Liver (tissue), 9 donors: ENCODE measurements around the gene DOK6. TPM values are rescaled to one million over a fixed set of nuclear protein-coding genes. Genes with fewer than 3 reads are reported as not detected.

ENCODE experiments used
- DNase-seq: peaks from one replicate; pipeline ENCODE4 v3.0.0-alpha.2; 2017; ENCODE audit warnings: low spot score
- H3K27ac ChIP-seq, 2 donors: one replicate each; pipeline ENCODE4 v1.7.0; 2013; ENCODE audit warnings: inconsistent platforms in 2 of 2, low read length in 2 of 2, control low read depth in 1 of 2, low read depth in 1 of 2, mild to moderate bottlenecking in 1 of 2
- H3K27me3 ChIP-seq, 4 donors: one replicate each; pipeline versions ENCODE4 v1.6.1 to v1.7.0; 2013; ENCODE audit warnings: low read length in 3 of 4, inconsistent platforms in 1 of 4, mild to moderate bottlenecking in 1 of 4, moderate library complexity in 1 of 4; ENCODE audit not compliant: control insufficient read depth in 4 of 4, insufficient read depth in 4 of 4
- H3K36me3 ChIP-seq, 4 donors: one replicate each; pipeline versions ENCODE4 v1.6.1 to v1.7.0; 2013; ENCODE audit warnings: low read length in 3 of 4, mild to moderate bottlenecking in 3 of 4, low read depth in 1 of 4, moderate library complexity in 1 of 4; ENCODE audit not compliant: control insufficient read depth in 4 of 4, insufficient read depth in 3 of 4
- H3K4me1 ChIP-seq, 4 donors: one replicate each; pipeline versions ENCODE4 v1.6.1 to v1.7.0; 2013; ENCODE audit warnings: low read length in 3 of 4, mild to moderate bottlenecking in 3 of 4, moderate library complexity in 1 of 4; ENCODE audit not compliant: control insufficient read depth in 4 of 4, insufficient read depth in 4 of 4
- H3K4me3 ChIP-seq, 3 donors: one replicate each; pipeline versions ENCODE4 v1.6.1 to v1.7.0; 2013; ENCODE audit warnings: low read length in 3 of 3, control low read depth in 1 of 3, low read depth in 1 of 3, mild to moderate bottlenecking in 1 of 3
- H3K9ac ChIP-seq, 2 donors: one replicate each; pipeline ENCODE4 v1.7.0; 2013; ENCODE audit warnings: low read length in 2 of 2, mild to moderate bottlenecking in 2 of 2, moderate library complexity in 2 of 2, control low read depth in 1 of 2, low read depth in 1 of 2
- H3K9me3 ChIP-seq, 4 donors: one replicate each; pipeline versions ENCODE4 v1.6.1 to v1.7.0; 2013; ENCODE audit warnings: low read length in 3 of 4; ENCODE audit not compliant: control insufficient read depth in 4 of 4
- CTCF ChIP-seq: fragments of 150-350 bp; IDR thresholded peaks from 2 replicates; pipeline ENCODE4 v1.5.1; 2017; ENCODE audit warnings: improper control_type of control experiment, low read depth, low read length; ENCODE audit not compliant: missing input control
- EGR1 ChIP-seq, 2 donors: IDR thresholded peaks; 2 replicates each; pipeline ENCODE4 v1.6.1; 2016 to 2018; ENCODE audit warnings: antibody characterized with exemption in 2 of 2, low read depth in 2 of 2
- FOXA1 ChIP-seq: IDR thresholded peaks from 2 replicates; pipeline ENCODE4 v1.6.1; 2016; ENCODE audit warnings: antibody characterized with exemption
- HNF4A ChIP-seq, 2 donors: conservative IDR thresholded peaks; 2 replicates each; pipeline ENCODE4 v1.6.1; 2016; ENCODE audit warnings: antibody characterized with exemption in 2 of 2, mild to moderate bottlenecking in 2 of 2
- HNF4G ChIP-seq: IDR thresholded peaks from 2 replicates; pipeline ENCODE4 v1.6.1; 2016; ENCODE audit warnings: antibody characterized with exemption
- JUND ChIP-seq, 2 donors: IDR thresholded peaks; 2 replicates each; pipeline ENCODE4 v1.6.1; 2016; ENCODE audit warnings: antibody characterized with exemption in 2 of 2
- NR2F2 ChIP-seq: IDR thresholded peaks from 2 replicates; pipeline ENCODE4 v1.6.1; 2016; ENCODE audit warnings: antibody characterized with exemption
- RAD21 ChIP-seq, 2 donors: IDR thresholded peaks; 2 replicates each; pipeline ENCODE4 v1.6.1; 2016; ENCODE audit warnings: antibody characterized with exemption in 2 of 2, mild to moderate bottlenecking in 2 of 2
- RXRA ChIP-seq, 2 donors: IDR thresholded peaks; 2 replicates each; pipeline ENCODE4 v1.6.1; 2017 to 2018; ENCODE audit warnings: antibody characterized with exemption in 2 of 2, mild to moderate bottlenecking in 1 of 2
- SP1 ChIP-seq: IDR thresholded peaks from 2 replicates; pipeline ENCODE4 v1.6.1; 2018; ENCODE audit warnings: antibody characterized with exemption, mild to moderate bottlenecking
- TAF1 ChIP-seq: conservative IDR thresholded peaks from 2 replicates; pipeline ENCODE4 v1.6.1; 2016; ENCODE audit warnings: antibody characterized with exemption, mild to moderate bottlenecking
- YY1 ChIP-seq: IDR thresholded peaks from 2 replicates; pipeline ENCODE4 v1.6.1; 2016; ENCODE audit warnings: antibody characterized with exemption, mild to moderate bottlenecking
- WGBS: extraction: QIAGEN DNeasy Blood & Tissue Kit; methylation state at CpG from one replicate; pipeline ENCODE4 v1.1.7; 2013; 5-methylcytosine and 5-hydroxymethylcytosine counted together
- polyA plus RNA-seq, 2 donors: library from polyadenylated mRNA; stranded (reverse) in 1 of 2; unstranded in 1 of 2; fragments of 200-250 nt in 1 of 2; fragments of >200 nt in 1 of 2; fragmentation: Nextera tagmentation in 1 of 2; extraction: Ambion mirVana in 1 of 2; gene quantifications; one replicate each; pipeline versions ENCODE4 v1.2.1 to v1.2.3, GENCODE V29; 2013 to 2015
- total RNA-seq, 2 donors: library from RNA; depleted of rRNA; stranded (reverse); fragments of >200 nt; gene quantifications; one replicate each; pipeline ENCODE4 v1.2.3, GENCODE V29; 2014
- TF ChIP-seq, protein P1 (sequence below): IDR thresholded peaks from 2 replicates; pipeline ENCODE4 v1.6.1; 2016; ENCODE audit warnings: antibody characterized with exemption, mild to moderate bottlenecking
- TF ChIP-seq, protein P2 (sequence below): IDR thresholded peaks from 2 replicates; pipeline ENCODE4 v1.6.1; 2016; ENCODE audit warnings: antibody characterized with exemption
- TF ChIP-seq, protein P3 (sequence below): IDR thresholded peaks from 2 replicates; pipeline ENCODE4 v1.6.1; 2016; ENCODE audit warnings: antibody characterized with exemption
- TF ChIP-seq, protein P4 (sequence below): IDR thresholded peaks from 2 replicates; pipeline ENCODE4 v1.6.1; 2016; ENCODE audit warnings: antibody characterized with exemption
- donor health status: healthy.
- donor health status: healthy.
- donor health status: healthy.
- donor health status: healthy.
- donor health status: healthy.

DOK6 gene
- total and polyA plus RNA-seq, 4 donors: 0.08 to 1.1 (median 0.67) TPM

DNA sequence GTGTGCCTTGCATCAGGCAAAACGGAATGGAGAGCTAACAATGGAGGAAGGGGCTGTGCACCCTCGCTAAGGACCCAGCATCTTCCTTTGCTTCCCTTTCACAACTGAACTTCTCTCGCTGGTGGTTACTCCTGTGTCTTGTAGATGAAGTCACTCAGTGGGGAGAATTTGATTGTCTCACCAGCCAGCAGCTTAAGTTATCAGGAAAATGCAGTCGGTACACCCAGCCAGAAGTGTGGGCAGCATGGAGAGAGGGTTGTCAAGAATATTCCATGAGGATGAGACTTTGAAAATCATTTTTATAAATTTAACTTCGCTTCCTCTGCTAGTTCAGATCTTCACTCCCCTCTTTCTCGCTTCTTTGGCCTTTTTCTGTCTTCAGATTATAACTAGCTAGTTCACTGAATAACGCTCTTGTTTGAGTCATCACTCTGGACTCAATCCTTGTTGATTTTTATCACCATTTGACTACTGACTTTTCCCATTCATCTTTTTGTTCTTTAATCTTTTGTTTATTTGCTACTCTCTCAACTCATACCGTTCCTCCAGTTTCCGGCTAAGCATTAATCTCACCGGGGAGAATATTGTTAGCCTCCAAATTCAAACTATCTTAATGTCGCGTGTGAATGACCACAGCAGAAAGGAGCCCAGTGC, 325.3 kb downstream of the DOK6 start:
- no peaks in the 10 kb centered on the region for H3K36me3 ChIP-seq
- no peaks in the 10 kb centered on the region for H3K9me3 ChIP-seq
- no peaks in the 10 kb centered on the region for H3K27me3 ChIP-seq
- no peaks in the 10 kb centered on the region for H3K4me1 ChIP-seq
- DNase-seq: no peak
- no peak overlapping the region for H3K27ac ChIP-seq
- WGBS: 90% methylated on average over 12 of the region's 12 CpGs
- TF ChIP-seq RXRA (IDR thresholded peaks at IDR 0.05) (no peak), TAF1 (no peak)
- TF ChIP-seq, protein P1, sequence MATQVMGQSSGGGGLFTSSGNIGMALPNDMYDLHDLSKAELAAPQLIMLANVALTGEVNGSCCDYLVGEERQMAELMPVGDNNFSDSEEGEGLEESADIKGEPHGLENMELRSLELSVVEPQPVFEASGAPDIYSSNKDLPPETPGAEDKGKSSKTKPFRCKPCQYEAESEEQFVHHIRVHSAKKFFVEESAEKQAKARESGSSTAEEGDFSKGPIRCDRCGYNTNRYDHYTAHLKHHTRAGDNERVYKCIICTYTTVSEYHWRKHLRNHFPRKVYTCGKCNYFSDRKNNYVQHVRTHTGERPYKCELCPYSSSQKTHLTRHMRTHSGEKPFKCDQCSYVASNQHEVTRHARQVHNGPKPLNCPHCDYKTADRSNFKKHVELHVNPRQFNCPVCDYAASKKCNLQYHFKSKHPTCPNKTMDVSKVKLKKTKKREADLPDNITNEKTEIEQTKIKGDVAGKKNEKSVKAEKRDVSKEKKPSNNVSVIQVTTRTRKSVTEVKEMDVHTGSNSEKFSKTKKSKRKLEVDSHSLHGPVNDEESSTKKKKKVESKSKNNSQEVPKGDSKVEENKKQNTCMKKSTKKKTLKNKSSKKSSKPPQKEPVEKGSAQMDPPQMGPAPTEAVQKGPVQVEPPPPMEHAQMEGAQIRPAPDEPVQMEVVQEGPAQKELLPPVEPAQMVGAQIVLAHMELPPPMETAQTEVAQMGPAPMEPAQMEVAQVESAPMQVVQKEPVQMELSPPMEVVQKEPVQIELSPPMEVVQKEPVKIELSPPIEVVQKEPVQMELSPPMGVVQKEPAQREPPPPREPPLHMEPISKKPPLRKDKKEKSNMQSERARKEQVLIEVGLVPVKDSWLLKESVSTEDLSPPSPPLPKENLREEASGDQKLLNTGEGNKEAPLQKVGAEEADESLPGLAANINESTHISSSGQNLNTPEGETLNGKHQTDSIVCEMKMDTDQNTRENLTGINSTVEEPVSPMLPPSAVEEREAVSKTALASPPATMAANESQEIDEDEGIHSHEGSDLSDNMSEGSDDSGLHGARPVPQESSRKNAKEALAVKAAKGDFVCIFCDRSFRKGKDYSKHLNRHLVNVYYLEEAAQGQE: no peak
- H3K9ac ChIP-seq: no peak overlapping the region
- H3K4me3 ChIP-seq: no peak overlapping the region

- H3K27ac ChIP-seq: no peak overlapping the region
- H3K9me3 ChIP-seq: no peaks in the 10 kb centered on the region
- no peak for TF ChIP-seq SP1
- TF ChIP-seq HNF4G: no peak
- TF ChIP-seq JUND (IDR thresholded peaks at IDR 0.05): no peak
- no peak for TF ChIP-seq YY1
- no peak for TF ChIP-seq EGR1 (IDR thresholded peaks at IDR 0.05; ENCODE audit: low read depth in 2 of 2)
- TF ChIP-seq, protein P2, sequence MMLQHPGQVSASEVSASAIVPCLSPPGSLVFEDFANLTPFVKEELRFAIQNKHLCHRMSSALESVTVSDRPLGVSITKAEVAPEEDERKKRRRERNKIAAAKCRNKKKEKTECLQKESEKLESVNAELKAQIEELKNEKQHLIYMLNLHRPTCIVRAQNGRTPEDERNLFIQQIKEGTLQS: no peak
- TF ChIP-seq, protein P1: no peak
- TF ChIP-seq, protein P3, sequence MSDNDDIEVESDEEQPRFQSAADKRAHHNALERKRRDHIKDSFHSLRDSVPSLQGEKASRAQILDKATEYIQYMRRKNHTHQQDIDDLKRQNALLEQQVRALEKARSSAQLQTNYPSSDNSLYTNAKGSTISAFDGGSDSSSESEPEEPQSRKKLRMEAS: no peak
- no peak for TF ChIP-seq FOXA1
- no peak for TF ChIP-seq NR2F2
- TF ChIP-seq RAD21 (IDR thresholded peaks at IDR 0.05): no peak
- TF ChIP-seq RXRA (IDR thresholded peaks at IDR 0.05): no peak
- TF ChIP-seq, protein P4, sequence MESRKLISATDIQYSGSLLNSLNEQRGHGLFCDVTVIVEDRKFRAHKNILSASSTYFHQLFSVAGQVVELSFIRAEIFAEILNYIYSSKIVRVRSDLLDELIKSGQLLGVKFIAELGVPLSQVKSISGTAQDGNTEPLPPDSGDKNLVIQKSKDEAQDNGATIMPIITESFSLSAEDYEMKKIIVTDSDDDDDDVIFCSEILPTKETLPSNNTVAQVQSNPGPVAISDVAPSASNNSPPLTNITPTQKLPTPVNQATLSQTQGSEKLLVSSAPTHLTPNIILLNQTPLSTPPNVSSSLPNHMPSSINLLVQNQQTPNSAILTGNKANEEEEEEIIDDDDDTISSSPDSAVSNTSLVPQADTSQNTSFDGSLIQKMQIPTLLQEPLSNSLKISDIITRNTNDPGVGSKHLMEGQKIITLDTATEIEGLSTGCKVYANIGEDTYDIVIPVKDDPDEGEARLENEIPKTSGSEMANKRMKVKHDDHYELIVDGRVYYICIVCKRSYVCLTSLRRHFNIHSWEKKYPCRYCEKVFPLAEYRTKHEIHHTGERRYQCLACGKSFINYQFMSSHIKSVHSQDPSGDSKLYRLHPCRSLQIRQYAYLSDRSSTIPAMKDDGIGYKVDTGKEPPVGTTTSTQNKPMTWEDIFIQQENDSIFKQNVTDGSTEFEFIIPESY: no peak
- no peak for TF ChIP-seq HNF4A (conservative IDR thresholded peaks at IDR 0.05)
- no peak for TF ChIP-seq CTCF
- no peaks in the 10 kb centered on the region for H3K36me3 ChIP-seq
- no peaks in the 10 kb centered on the region for H3K4me1 ChIP-seq
- 86% methylated on average over 5 of the region's 5 CpGs for WGBS
- H3K4me3 ChIP-seq: no peak overlapping the region
- no peaks in the 10 kb centered on the region for H3K27me3 ChIP-seq
- H3K9ac ChIP-seq: no peak overlapping the region
- DNase-seq: no peak
Observed at GRCh38 chr18:69727912-69728572, 327.4 kb downstream of the DOK6 start.
